Measurements from ENCODE around the gene PRDM12.
"Not testable (repeated sequence)": the region's sequence is repeated elsewhere in the genome, so short reads cannot be mapped to it uniquely, and the experiment has no call there.

Gene PRDM12

GRCh38 chr9:130677252-130677651 is 12.9 kb downstream of the PRDM12 start:
- Histone ChIP-seq H3K9ac (ENCODE audit: low read length in 2 of 2) (no peak overlapping the region), H3K4me1 (ENCODE audit: control insufficient read depth, insufficient read depth, low read length) (peaks cover 10% of the 10 kb centered on the region), H3K36me3 (ENCODE audit: control insufficient read depth in 2 of 2, insufficient read depth in 2 of 2, low read length in 2 of 2) (no peaks in the 10 kb centered on the region), H3K9me3 (ENCODE audit: control insufficient read depth in 2 of 2, low read length in 2 of 2) (no peaks in the 10 kb centered on the region), H3K4me3 (ENCODE audit: low read length in 2 of 2) (no peak overlapping the region), H3K27me3 (ENCODE audit: control insufficient read depth in 1 of 2, insufficient read depth in 2 of 2, low read length in 2 of 2) (peaks cover 0 to 3% of the 10 kb centered on the region in 2 donors), H3K27ac (ENCODE audit: low read length) (no peak overlapping the region)

GRCh38 chr9:130680836-130681768 is 16.7 kb downstream of the PRDM12 start:
- Histone ChIP-seq H3K4me1 (ENCODE audit: control insufficient read depth, insufficient read depth, low read length) (peaks cover 13% of the 10 kb centered on the region), H3K4me3 (ENCODE audit: low read length in 2 of 2) (peak overlapping the region; percentile 36 to 74), H3K9ac (ENCODE audit: low read length in 2 of 2) (peak overlapping the region in 1 of 2 donors; percentile 26), H3K36me3 (ENCODE audit: control insufficient read depth in 2 of 2, insufficient read depth in 2 of 2, low read length in 2 of 2) (no peaks in the 10 kb centered on the region), H3K27ac (ENCODE audit: low read length) (no peak overlapping the region), H3K27me3 (ENCODE audit: control insufficient read depth in 1 of 2, insufficient read depth in 2 of 2, low read length in 2 of 2) (peaks cover 0 to 3% of the 10 kb centered on the region in 2 donors), H3K9me3 (ENCODE audit: control insufficient read depth in 2 of 2, low read length in 2 of 2) (peaks cover 0 to 8% of the 10 kb centered on the region in 2 donors)

DNA sequence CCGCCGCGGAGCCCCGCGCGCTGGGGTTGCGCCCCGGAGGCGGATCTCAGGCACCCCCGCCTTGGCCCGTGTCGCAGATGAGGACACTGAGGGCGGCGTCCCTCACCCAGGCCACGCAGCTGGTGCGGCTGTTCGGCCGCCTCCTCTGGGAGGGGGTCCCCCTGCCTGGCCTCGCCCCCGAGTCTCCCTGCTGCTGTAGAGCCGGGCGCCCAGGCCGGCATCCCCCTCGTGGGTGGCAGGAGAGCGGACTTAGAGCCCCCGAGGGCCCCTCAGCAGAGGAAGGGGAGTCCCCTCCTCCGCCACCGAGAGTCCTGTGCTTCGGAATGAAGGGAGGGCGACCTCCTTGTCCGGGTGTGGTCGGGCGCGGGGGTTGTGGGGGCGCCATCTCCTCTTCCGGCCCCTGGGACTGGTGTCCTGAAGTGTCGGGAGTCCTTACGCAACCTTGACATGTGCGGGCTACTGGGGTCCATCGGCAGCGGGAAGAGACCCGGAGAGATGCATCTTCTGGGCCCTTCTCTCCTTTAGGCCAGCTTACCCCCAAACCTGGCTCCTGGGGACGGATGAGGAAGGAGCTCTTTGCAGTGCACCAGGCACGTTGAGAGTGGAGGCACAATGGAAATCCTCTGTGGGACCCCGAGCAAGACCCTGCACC is 17.5 kb downstream of the PRDM12 start:
- H3K27ac ChIP-seq (ENCODE audit: low read length), result no peak overlapping the region
- peaks cover 13% of the 10 kb centered on the region for H3K4me1 ChIP-seq (ENCODE audit: control insufficient read depth, insufficient read depth, low read length)
- peaks cover 0 to 3% of the 10 kb centered on the region in 2 donors for H3K27me3 ChIP-seq (ENCODE audit: control insufficient read depth in 1 of 2, insufficient read depth in 2 of 2, low read length in 2 of 2)
- peak overlapping the region in 1 of 2 donors; percentile 45 for H3K9ac ChIP-seq (ENCODE audit: low read length in 2 of 2)
- peaks cover 0 to 8% of the 10 kb centered on the region in 2 donors for H3K9me3 ChIP-seq (ENCODE audit: control insufficient read depth in 2 of 2, low read length in 2 of 2)
- no peaks in the 10 kb centered on the region for H3K36me3 ChIP-seq (ENCODE audit: control insufficient read depth in 2 of 2, insufficient read depth in 2 of 2, low read length in 2 of 2)
- peak overlapping the region; percentile 63 to 74 for H3K4me3 ChIP-seq (ENCODE audit: low read length in 2 of 2)

DNA sequence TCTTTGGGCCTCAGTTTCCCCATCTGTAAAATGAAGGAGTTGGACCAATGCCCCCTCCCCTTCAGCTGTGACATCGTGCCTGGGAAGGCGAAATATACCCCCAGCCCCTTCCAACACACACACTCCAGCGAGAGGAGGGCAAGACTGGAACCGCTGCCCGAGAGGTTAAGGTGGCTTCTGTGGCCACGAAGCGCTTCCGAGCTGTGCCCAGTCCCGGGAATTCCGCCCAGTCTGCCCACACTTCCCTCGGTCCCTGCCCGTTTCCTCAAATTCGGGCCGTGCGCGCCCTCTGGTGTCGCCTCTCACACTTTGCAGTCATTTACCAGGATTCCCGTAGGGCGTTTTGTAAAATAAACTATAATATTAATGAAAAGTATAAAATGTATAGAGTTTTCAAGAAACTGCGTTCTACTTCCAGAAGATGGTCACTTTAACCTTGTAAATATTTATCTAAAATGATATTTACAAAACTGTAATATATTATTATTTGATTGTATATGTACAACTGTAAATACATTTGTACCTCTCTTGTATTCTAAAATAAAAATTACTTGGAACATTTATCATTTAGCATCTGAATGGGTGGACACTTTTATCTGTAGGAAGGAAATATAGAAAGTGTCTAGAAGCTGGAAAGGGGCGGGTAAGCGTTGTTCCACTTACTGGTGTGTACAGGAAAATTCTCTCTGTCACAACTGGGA is 18.2 kb downstream of the PRDM12 start:
- Histone ChIP-seq H3K4me1 (ENCODE audit: control insufficient read depth, insufficient read depth, low read length) (peaks cover 13% of the 10 kb centered on the region), H3K4me3 (ENCODE audit: low read length in 2 of 2) (peak overlapping the region; percentile 63 to 74), H3K27me3 (ENCODE audit: control insufficient read depth in 1 of 2, insufficient read depth in 2 of 2, low read length in 2 of 2) (peaks cover 0 to 3% of the 10 kb centered on the region in 2 donors), H3K27ac (ENCODE audit: low read length) (no peak overlapping the region), H3K9me3 (ENCODE audit: control insufficient read depth in 2 of 2, low read length in 2 of 2) (peaks cover 0 to 8% of the 10 kb centered on the region in 2 donors), H3K36me3 (ENCODE audit: control insufficient read depth in 2 of 2, insufficient read depth in 2 of 2, low read length in 2 of 2) (no peaks in the 10 kb centered on the region), H3K9ac (ENCODE audit: low read length in 2 of 2) (peak overlapping the region in 1 of 2 donors; percentile 45)

- H3K9ac ChIP-seq (ENCODE audit: low read length in 2 of 2), result no peak overlapping the region
- H3K36me3 ChIP-seq (ENCODE audit: control insufficient read depth in 2 of 2, insufficient read depth in 2 of 2, low read length in 2 of 2), result no peaks in the 10 kb centered on the region
- peaks cover 15% of the 10 kb centered on the region for H3K4me1 ChIP-seq (ENCODE audit: control insufficient read depth, insufficient read depth, low read length)
- H3K9me3 ChIP-seq (ENCODE audit: control insufficient read depth in 2 of 2, low read length in 2 of 2), result peaks cover 0 to 8% of the 10 kb centered on the region in 2 donors
- H3K27ac ChIP-seq (ENCODE audit: low read length), result no peak overlapping the region
- H3K27me3 ChIP-seq (ENCODE audit: control insufficient read depth in 1 of 2, insufficient read depth in 2 of 2, low read length in 2 of 2), result peaks cover 0 to 3% of the 10 kb centered on the region in 2 donors
- H3K4me3 ChIP-seq (ENCODE audit: low read length in 2 of 2), result no peak overlapping the region
These were observed 20.7 kb downstream of the PRDM12 start for GRCh38 chr9:130685104-130685503.

- H3K36me3 ChIP-seq (ENCODE audit: control insufficient read depth in 2 of 2, insufficient read depth in 2 of 2, low read length in 2 of 2); H3K27me3 ChIP-seq (ENCODE audit: control insufficient read depth in 1 of 2, insufficient read depth in 2 of 2, low read length in 2 of 2); H3K4me3 ChIP-seq (ENCODE audit: low read length in 2 of 2); H3K9ac ChIP-seq (ENCODE audit: low read length in 2 of 2); H3K27ac ChIP-seq (ENCODE audit: low read length); H3K9me3 ChIP-seq (ENCODE audit: control insufficient read depth in 2 of 2, low read length in 2 of 2): not testable (repeated sequence)
- peaks cover 15% of the 10 kb centered on the region for H3K4me1 ChIP-seq (ENCODE audit: control insufficient read depth, insufficient read depth, low read length)
These were observed 21.6 kb downstream of the PRDM12 start for GRCh38 chr9:130685945-130686344.

GRCh38 chr9:130687615-130688014 is 23.2 kb downstream of the PRDM12 start:
- H3K9ac ChIP-seq (ENCODE audit: low read length in 2 of 2), result no peak overlapping the region
- H3K4me3 ChIP-seq (ENCODE audit: low read length in 2 of 2), result no peak overlapping the region
- no peak overlapping the region for H3K27ac ChIP-seq (ENCODE audit: low read length)
- H3K27me3 ChIP-seq (ENCODE audit: control insufficient read depth in 1 of 2, insufficient read depth in 2 of 2, low read length in 2 of 2), result no peaks in the 10 kb centered on the region
- H3K36me3 ChIP-seq (ENCODE audit: control insufficient read depth in 2 of 2, insufficient read depth in 2 of 2, low read length in 2 of 2), result no peaks in the 10 kb centered on the region
- peaks cover 0 to 8% of the 10 kb centered on the region in 2 donors for H3K9me3 ChIP-seq (ENCODE audit: control insufficient read depth in 2 of 2, low read length in 2 of 2)
- H3K4me1 ChIP-seq (ENCODE audit: control insufficient read depth, insufficient read depth, low read length), result peaks cover 10% of the 10 kb centered on the region

- H3K9ac ChIP-seq (ENCODE audit: low read length in 2 of 2), result no peak overlapping the region
- H3K27ac ChIP-seq (ENCODE audit: low read length), result no peak overlapping the region
- H3K4me3 ChIP-seq (ENCODE audit: low read length in 2 of 2), result no peak overlapping the region
- no peaks in the 10 kb centered on the region for H3K36me3 ChIP-seq (ENCODE audit: control insufficient read depth in 2 of 2, insufficient read depth in 2 of 2, low read length in 2 of 2)
- H3K9me3 ChIP-seq (ENCODE audit: control insufficient read depth in 2 of 2, low read length in 2 of 2), result peaks cover 0 to 8% of the 10 kb centered on the region in 2 donors
- peaks cover 10% of the 10 kb centered on the region for H3K4me1 ChIP-seq (ENCODE audit: control insufficient read depth, insufficient read depth, low read length)
- H3K27me3 ChIP-seq (ENCODE audit: control insufficient read depth in 1 of 2, insufficient read depth in 2 of 2, low read length in 2 of 2), result no peaks in the 10 kb centered on the region
These were observed 23.7 kb downstream of the PRDM12 start for GRCh38 chr9:130688072-130688471.

DNA sequence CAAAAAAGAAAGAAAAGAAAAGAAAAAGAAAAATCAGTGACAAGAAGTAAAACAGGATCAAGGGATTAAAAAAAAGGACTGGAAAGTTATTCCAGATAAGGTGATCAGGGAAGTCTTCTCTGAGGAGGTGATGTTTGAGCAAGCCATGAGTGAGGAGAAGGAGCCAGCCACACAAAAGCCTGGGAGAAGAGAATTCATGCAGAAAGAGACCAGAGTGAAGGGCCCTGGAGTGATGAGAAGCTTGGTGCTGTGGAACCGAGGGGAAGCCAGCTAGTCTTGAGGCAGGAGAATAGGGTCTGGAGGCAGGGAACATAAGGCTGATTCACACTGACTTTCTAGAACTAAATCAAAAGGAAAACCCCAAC is 25.2 kb downstream of the PRDM12 start:
- H3K36me3 ChIP-seq (ENCODE audit: control insufficient read depth in 2 of 2, insufficient read depth in 2 of 2, low read length in 2 of 2), result no peaks in the 10 kb centered on the region
- H3K9me3 ChIP-seq (ENCODE audit: control insufficient read depth in 2 of 2, low read length in 2 of 2), result peaks cover 0 to 8% of the 10 kb centered on the region in 2 donors
- peaks cover 17% of the 10 kb centered on the region for H3K4me1 ChIP-seq (ENCODE audit: control insufficient read depth, insufficient read depth, low read length)
- H3K27me3 ChIP-seq (ENCODE audit: control insufficient read depth in 1 of 2, insufficient read depth in 2 of 2, low read length in 2 of 2), result no peaks in the 10 kb centered on the region
- H3K27ac ChIP-seq (ENCODE audit: low read length), result no peak overlapping the region
- H3K9ac ChIP-seq (ENCODE audit: low read length in 2 of 2), result peak overlapping the region in 1 of 2 donors; percentile 2
- peak overlapping the region; percentile 60 to 70 for H3K4me3 ChIP-seq (ENCODE audit: low read length in 2 of 2)

DNA sequence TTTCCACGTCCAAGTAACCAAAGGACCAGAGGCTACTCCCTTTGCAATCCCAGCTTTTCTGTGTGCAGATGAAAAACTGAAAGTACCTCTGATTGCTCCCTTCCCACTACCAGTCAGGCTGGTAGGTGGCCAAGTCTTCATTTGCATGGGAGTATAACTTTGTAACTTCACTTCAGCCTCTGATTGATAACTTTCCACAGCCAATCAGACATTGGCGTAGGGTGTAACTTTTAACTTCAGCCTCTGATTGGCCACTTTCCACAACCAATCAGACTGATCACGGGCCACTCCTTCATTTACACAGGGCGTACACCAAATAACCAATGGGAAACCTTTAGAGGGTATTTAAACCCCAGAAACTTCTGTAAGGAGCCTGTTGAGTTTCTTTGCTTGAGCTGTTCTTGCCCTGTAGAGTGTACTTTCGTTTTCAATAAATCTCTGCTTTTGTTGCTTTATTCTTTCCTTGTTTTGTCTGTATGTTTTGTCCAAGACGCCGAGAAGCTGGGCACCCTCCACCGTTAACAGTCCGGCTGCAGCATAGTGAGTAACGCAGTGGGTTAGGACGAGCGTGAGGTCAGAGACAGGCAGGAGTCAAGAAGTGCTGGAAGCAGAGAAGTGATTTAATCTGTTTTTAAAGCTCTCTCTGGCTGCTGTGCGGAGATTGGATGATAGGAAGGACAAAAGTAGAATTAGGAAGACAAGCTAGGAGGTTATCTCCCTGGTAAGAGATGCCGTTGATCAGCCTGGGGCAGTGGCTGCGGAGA is 25.7 kb downstream of the PRDM12 start:
- H3K4me1 ChIP-seq (ENCODE audit: control insufficient read depth, insufficient read depth, low read length), result peaks cover 22% of the 10 kb centered on the region
- H3K9ac ChIP-seq (ENCODE audit: low read length in 2 of 2), result peak overlapping the region; percentile 41 to 60
- no peaks in the 10 kb centered on the region for H3K36me3 ChIP-seq (ENCODE audit: control insufficient read depth in 2 of 2, insufficient read depth in 2 of 2, low read length in 2 of 2)
- H3K4me3 ChIP-seq (ENCODE audit: low read length in 2 of 2), result peak overlapping the region; percentile 60 to 70
- H3K9me3 ChIP-seq (ENCODE audit: control insufficient read depth in 2 of 2, low read length in 2 of 2), result peaks cover 0 to 4% of the 10 kb centered on the region in 2 donors
- peak overlapping the region; percentile 67 for H3K27ac ChIP-seq (ENCODE audit: low read length)
- no peaks in the 10 kb centered on the region for H3K27me3 ChIP-seq (ENCODE audit: control insufficient read depth in 1 of 2, insufficient read depth in 2 of 2, low read length in 2 of 2)

Measured in stomach smooth muscle (tissue), 2 donors.